ENCODE results near the gene ARFGAP2.
A peak's percentile ranks its signal among the peaks of the same experiment; 100 is the strongest.

ARFGAP2 gene

GRCh38 chr11:47180006-47180787 lies 3.5 kb upstream of the ARFGAP2 start:
- Mint-ChIP-seq H3K36me3 (no peaks in the 10 kb centered on the region), H3K9me3 (no peaks in the 10 kb centered on the region), H3K4me3 (no peak overlapping the region), H3K4me1 (peaks cover 23% of the 10 kb centered on the region), H3K27ac (peak overlapping the region; percentile 12), H3K27me3 (peaks cover 6% of the 10 kb centered on the region)

GRCh38 chr11:47179655-47179991 lies 2.9 kb upstream of the ARFGAP2 start:
- no peak overlapping the region for H3K27ac Mint-ChIP-seq

GRCh38 chr11:47178737-47179654 lies 2.3 kb upstream of the ARFGAP2 start:
- Mint-ChIP-seq H3K4me1 (peaks cover 28% of the 10 kb centered on the region), H3K4me3 (no peak overlapping the region), H3K36me3 (no peaks in the 10 kb centered on the region), H3K27ac (no peak overlapping the region), H3K9me3 (no peaks in the 10 kb centered on the region), H3K27me3 (peaks cover 3% of the 10 kb centered on the region)

More at GRCh38 chr11:47179655-47179991, 2.9 kb upstream of the ARFGAP2 start:
- Mint-ChIP-seq H3K27me3 (peaks cover 6% of the 10 kb centered on the region), H3K4me3 (no peak overlapping the region), H3K4me1 (peaks cover 28% of the 10 kb centered on the region), H3K9me3 (no peaks in the 10 kb centered on the region), H3K36me3 (no peaks in the 10 kb centered on the region)

GRCh38 chr11:47178316-47178715 lies 1.6 kb upstream of the ARFGAP2 start:
- Mint-ChIP-seq H3K9me3 (no peaks in the 10 kb centered on the region), H3K4me3 (no peak overlapping the region), H3K4me1 (peaks cover 35% of the 10 kb centered on the region), H3K27me3 (peaks cover 1% of the 10 kb centered on the region), H3K36me3 (no peaks in the 10 kb centered on the region), H3K27ac (no peak overlapping the region)

- Mint-ChIP-seq H3K27me3 (peaks cover 1% of the 10 kb centered on the region), H3K9me3 (no peaks in the 10 kb centered on the region), H3K4me1 (peaks cover 40% of the 10 kb centered on the region), H3K27ac (peak overlapping the region; percentile 86), H3K36me3 (no peaks in the 10 kb centered on the region), H3K4me3 (no peak overlapping the region)
Measured at GRCh38 chr11:47177846-47178245, 1.2 kb upstream of the ARFGAP2 start.

GRCh38 chr11:47177229-47177845 lies 658 bp upstream of the ARFGAP2 start:
- H3K9me3 Mint-ChIP-seq: no peaks in the 10 kb centered on the region
- H3K4me3 Mint-ChIP-seq: peak overlapping the region; percentile 94
- H3K4me1 Mint-ChIP-seq: peaks cover 43% of the 10 kb centered on the region
- peak overlapping the region; percentile 98 for H3K27ac Mint-ChIP-seq
- no peaks in the 10 kb centered on the region for H3K36me3 Mint-ChIP-seq
- peaks cover 1% of the 10 kb centered on the region for H3K27me3 Mint-ChIP-seq

- no peaks in the 10 kb centered on the region for H3K36me3 Mint-ChIP-seq
- H3K27me3 Mint-ChIP-seq: peaks cover 1% of the 10 kb centered on the region
- H3K4me1 Mint-ChIP-seq: peaks cover 53% of the 10 kb centered on the region
- H3K9me3 Mint-ChIP-seq: no peaks in the 10 kb centered on the region
- H3K4me3 Mint-ChIP-seq: peak overlapping the region; percentile 94
- peak overlapping the region; percentile 99 for H3K27ac Mint-ChIP-seq
Measured at GRCh38 chr11:47175746-47176327, 842 bp downstream of the ARFGAP2 start.

GRCh38 chr11:47172740-47173336 lies 3.8 kb downstream of the ARFGAP2 start:
- peak overlapping the region; percentile 19 for H3K4me3 Mint-ChIP-seq
- H3K4me1 Mint-ChIP-seq: peaks cover 45% of the 10 kb centered on the region
- H3K27ac Mint-ChIP-seq: no peak overlapping the region
- no peaks in the 10 kb centered on the region for H3K9me3 Mint-ChIP-seq
- no peaks in the 10 kb centered on the region for H3K36me3 Mint-ChIP-seq
- no peaks in the 10 kb centered on the region for H3K27me3 Mint-ChIP-seq

GRCh38 chr11:47171856-47172255 lies 4.8 kb downstream of the ARFGAP2 start:
- no peaks in the 10 kb centered on the region for H3K36me3 Mint-ChIP-seq
- H3K27me3 Mint-ChIP-seq: no peaks in the 10 kb centered on the region
- peaks cover 40% of the 10 kb centered on the region for H3K4me1 Mint-ChIP-seq
- H3K4me3 Mint-ChIP-seq: no peak overlapping the region
- H3K9me3 Mint-ChIP-seq: no peaks in the 10 kb centered on the region
- no peak overlapping the region for H3K27ac Mint-ChIP-seq

- Mint-ChIP-seq H3K36me3 (no peaks in the 10 kb centered on the region), H3K4me1 (peaks cover 40% of the 10 kb centered on the region), H3K27me3 (no peaks in the 10 kb centered on the region), H3K27ac (no peak overlapping the region), H3K4me3 (no peak overlapping the region), H3K9me3 (no peaks in the 10 kb centered on the region)
Measured at GRCh38 chr11:47171061-47171838, 5.4 kb downstream of the ARFGAP2 start.

- peaks cover 2% of the 10 kb centered on the region for H3K4me1 Mint-ChIP-seq
- no peaks in the 10 kb centered on the region for H3K36me3 Mint-ChIP-seq
- no peaks in the 10 kb centered on the region for H3K27me3 Mint-ChIP-seq
- H3K27ac Mint-ChIP-seq: no peak overlapping the region
- no peak overlapping the region for H3K4me3 Mint-ChIP-seq
- no peaks in the 10 kb centered on the region for H3K9me3 Mint-ChIP-seq
Measured at GRCh38 chr11:47166368-47166767, 10.3 kb downstream of the ARFGAP2 start.

- Mint-ChIP-seq H3K4me3 (no peak overlapping the region), H3K27ac (no peak overlapping the region), H3K4me1 (no peaks in the 10 kb centered on the region), H3K27me3 (no peaks in the 10 kb centered on the region), H3K36me3 (no peaks in the 10 kb centered on the region), H3K9me3 (no peaks in the 10 kb centered on the region)
Measured at GRCh38 chr11:47165253-47165840, 11.3 kb downstream of the ARFGAP2 start.

- Mint-ChIP-seq H3K27me3 (no peaks in the 10 kb centered on the region), H3K4me1 (no peaks in the 10 kb centered on the region), H3K9me3 (no peaks in the 10 kb centered on the region), H3K27ac (no peak overlapping the region), H3K4me3 (no peak overlapping the region), H3K36me3 (no peaks in the 10 kb centered on the region)
Measured at GRCh38 chr11:47164321-47164720, 12.4 kb downstream of the ARFGAP2 start.

- H3K9me3 Mint-ChIP-seq: no peaks in the 10 kb centered on the region
- no peaks in the 10 kb centered on the region for H3K36me3 Mint-ChIP-seq
- no peak overlapping the region for H3K27ac Mint-ChIP-seq
- no peaks in the 10 kb centered on the region for H3K4me1 Mint-ChIP-seq
- no peak overlapping the region for H3K4me3 Mint-ChIP-seq
- no peaks in the 10 kb centered on the region for H3K27me3 Mint-ChIP-seq
Measured at GRCh38 chr11:47163898-47164297, 12.8 kb downstream of the ARFGAP2 start.
